Spleen (tissue), 7 donors: ENCODE measurements around the gene FREM2.

Source experiments
- CTCF ChIP-seq, 11 experiments: fragments of 200-600 bp in 7 of 11; fragments of 450-650 bp in 4 of 11; sonication (generic) in 4 of 11; IDR thresholded peaks in 8 of 11; conservative IDR thresholded peaks in 3 of 11; 1 replicate in 7 of 11; 2 replicates in 4 of 11; pipeline versions ENCODE4 v1.4.0 to v1.8.0; 2016 to 2021; ENCODE audit warnings: antibody characterized with exemption in 11 of 11, inconsistent platforms in 4 of 11, mild to moderate bottlenecking in 1 of 11
- POLR2A ChIP-seq, 3 donors: fragments of 450-650 bp; IDR thresholded peaks; one replicate each; pipeline ENCODE4 v1.5.1; 2017; ENCODE audit warnings: antibody characterized with exemption in 3 of 3, mild to moderate bottlenecking in 1 of 3
- POLR2AphosphoS5 ChIP-seq, 3 donors: sonication (generic); formaldehyde crosslinking; IDR thresholded peaks; one replicate each; pipeline ENCODE4 v1.5.1; 2017; ENCODE audit warnings: antibody characterized with exemption in 3 of 3
- donor health status: DM: no; HTN: no; CAD: no; lungs with moderate emphysema.
- donor health status: DM: no; HTN: no; CAD: no.
- donor health status: DM: no; HTN: no; CAD: no.

GRCh38 chr13:38785490-38785889, 98.6 kb downstream of the FREM2 start:
- TF ChIP-seq CTCF (IDR thresholded peaks at IDR 0.05 in 8 of 11, conservative IDR thresholded peaks at IDR 0.05 in 3 of 11): no peak
- TF ChIP-seq POLR2A (IDR thresholded peaks at IDR 0.05): no peak
- TF ChIP-seq POLR2AphosphoS5 (IDR thresholded peaks at IDR 0.05): no peak
